ENCODE results near the gene LAMA4. TPM values are rescaled to one million over a fixed set of nuclear protein-coding genes. Genes with fewer than 3 reads are reported as not detected.

The LAMA4 gene
- total and polyA plus RNA-seq, 2 of the 13 experiments (the other 11 are each of a cell fraction or from before 2014, with no cell fraction given): not detected

GRCh38 chr6:112145080-112145573 is 109.2 kb downstream of the LAMA4 start (continued):
- no peak for TF ChIP-seq ARHGAP35 (CRISPR knock-in tag; IDR thresholded peaks at IDR 0.05; ENCODE audit: borderline replicate concordance)
- no peak for TF ChIP-seq ATF1 (CRISPR knock-in tag; IDR thresholded peaks at IDR 0.05)
- 0 out of 2 replicates have a peak, but pooled peaks have one; percentile 41 for TF ChIP-seq BCL6 (CRISPR knock-in tag; IDR thresholded peaks at IDR 0.05)
- no peak for TF ChIP-seq GABPA (IDR thresholded peaks at IDR 0.05; ENCODE audit: low read depth, low read length)
- TF ChIP-seq GABPA (CRISPR knock-in tag; IDR thresholded peaks at IDR 0.05; ENCODE audit: low read depth): no peak
- no peak for TF ChIP-seq ZNF317 (CRISPR knock-in tag; IDR thresholded peaks at IDR 0.05)
- TF ChIP-seq CC2D1A (CRISPR knock-in tag; IDR thresholded peaks at IDR 0.05): no peak
- no peak for TF ChIP-seq MYNN (CRISPR knock-in tag; IDR thresholded peaks at IDR 0.05; ENCODE audit: low read depth)
- TF ChIP-seq ETV5 (CRISPR knock-in tag; IDR thresholded peaks at IDR 0.05; ENCODE audit: borderline replicate concordance): no peak; the same call in 1 of the 2 replicates
- no peak for TF ChIP-seq PPARG (CRISPR knock-in tag; conservative IDR thresholded peaks at IDR 0.05)
- TF ChIP-seq PRDM15 (CRISPR knock-in tag; IDR thresholded peaks at IDR 0.05): no peak
- TF ChIP-seq ZNF589 (CRISPR knock-in tag; conservative IDR thresholded peaks at IDR 0.05): no peak
- no peak for TF ChIP-seq ZNF563 (CRISPR knock-in tag; IDR thresholded peaks at IDR 0.05)
- TF ChIP-seq ZNF879 (CRISPR knock-in tag; IDR thresholded peaks at IDR 0.05): no peak
- no peak for TF ChIP-seq CENPX (CRISPR knock-in tag; IDR thresholded peaks at IDR 0.05)
- TF ChIP-seq ZNF354B (CRISPR knock-in tag; IDR thresholded peaks at IDR 0.05): no peak
- TF ChIP-seq ZNF282 (IDR thresholded peaks at IDR 0.05; ENCODE audit: partially characterized antibody): no peak
- TF ChIP-seq NFYB (CRISPR knock-in tag; IDR thresholded peaks at IDR 0.05): no peak
- no peak for TF ChIP-seq ZNF629 (CRISPR knock-in tag; conservative IDR thresholded peaks at IDR 0.05)
- no peak for TF ChIP-seq HOXA3 (CRISPR knock-in tag; IDR thresholded peaks at IDR 0.05)
- peak in 1 of 2 experiments; percentile 55; a peak in 1 of 4 replicates for TF ChIP-seq HMGXB4 (CRISPR knock-in tag; IDR thresholded peaks at IDR 0.05; ENCODE audit: borderline replicate concordance in 1 of 2, low read depth in 1 of 2)
- TF ChIP-seq ZNF30 (CRISPR knock-in tag; IDR thresholded peaks at IDR 0.05): no peak
- no peak for TF ChIP-seq TAF15 (IDR thresholded peaks at IDR 0.05; ENCODE audit: low read depth, low read length, poor library complexity, severe bottlenecking)
- TF ChIP-seq ZNF777 (CRISPR knock-in tag; IDR thresholded peaks at IDR 0.05): no peak
- TF ChIP-seq IRF9 (CRISPR knock-in tag; IDR thresholded peaks at IDR 0.05; ENCODE audit: borderline replicate concordance): no peak
- peak; percentile 95 for TF ChIP-seq SOX5 (CRISPR knock-in tag; IDR thresholded peaks at IDR 0.05; ENCODE audit: borderline replicate concordance)
- no peak for TF ChIP-seq ZNF569 (CRISPR knock-in tag; IDR thresholded peaks at IDR 0.05; ENCODE audit: borderline replicate concordance)
- no peak for TF ChIP-seq NFE2L2 (IDR thresholded peaks at IDR 0.05; ENCODE audit: low read length)
